OCI-LY1 (cell line): ENCODE results near the gene CNOT2.

ENCODE experiments used
- EZH2 ChIP-seq: fragments of 200-600 bp; sonication (generic), shearing (Covaris generic); IDR thresholded peaks from 2 replicates; pipeline ENCODE4 v1.8.0; 2017; ENCODE audit warnings: borderline replicate concordance, mixed run types, mild to moderate bottlenecking, antibody characterized with exemption, low read length, moderate library complexity, mixed read lengths
- TF ChIP-seq, protein P1 (sequence below): fragments of 200-600 bp; sonication (generic), shearing (Covaris generic); IDR thresholded peaks from 2 replicates; pipeline ENCODE4 v1.5.1; 2017; ENCODE audit warnings: mild to moderate bottlenecking, antibody characterized with exemption, low read length, moderate library complexity, mixed read lengths

DNA sequence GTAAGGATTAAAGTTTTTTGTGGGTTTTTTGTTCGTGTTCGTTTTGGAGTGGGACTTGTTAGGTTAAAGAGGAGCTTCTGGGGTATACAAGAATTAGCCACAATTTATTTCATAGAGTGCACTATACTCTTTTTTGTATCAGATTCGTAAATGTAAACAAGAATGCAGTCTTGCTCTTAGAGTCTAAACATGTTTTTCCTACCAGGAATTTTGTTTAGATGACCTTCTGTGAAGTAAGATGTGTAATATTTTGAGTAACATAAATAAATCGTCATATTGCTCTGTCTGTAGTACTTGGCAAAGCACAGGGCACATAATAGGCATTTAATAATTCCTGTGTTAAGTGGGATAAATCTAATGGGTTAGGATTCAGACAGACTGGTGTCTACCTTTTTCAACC lies 9.6 kb downstream of the CNOT2 start:
- TF ChIP-seq, protein P1, sequence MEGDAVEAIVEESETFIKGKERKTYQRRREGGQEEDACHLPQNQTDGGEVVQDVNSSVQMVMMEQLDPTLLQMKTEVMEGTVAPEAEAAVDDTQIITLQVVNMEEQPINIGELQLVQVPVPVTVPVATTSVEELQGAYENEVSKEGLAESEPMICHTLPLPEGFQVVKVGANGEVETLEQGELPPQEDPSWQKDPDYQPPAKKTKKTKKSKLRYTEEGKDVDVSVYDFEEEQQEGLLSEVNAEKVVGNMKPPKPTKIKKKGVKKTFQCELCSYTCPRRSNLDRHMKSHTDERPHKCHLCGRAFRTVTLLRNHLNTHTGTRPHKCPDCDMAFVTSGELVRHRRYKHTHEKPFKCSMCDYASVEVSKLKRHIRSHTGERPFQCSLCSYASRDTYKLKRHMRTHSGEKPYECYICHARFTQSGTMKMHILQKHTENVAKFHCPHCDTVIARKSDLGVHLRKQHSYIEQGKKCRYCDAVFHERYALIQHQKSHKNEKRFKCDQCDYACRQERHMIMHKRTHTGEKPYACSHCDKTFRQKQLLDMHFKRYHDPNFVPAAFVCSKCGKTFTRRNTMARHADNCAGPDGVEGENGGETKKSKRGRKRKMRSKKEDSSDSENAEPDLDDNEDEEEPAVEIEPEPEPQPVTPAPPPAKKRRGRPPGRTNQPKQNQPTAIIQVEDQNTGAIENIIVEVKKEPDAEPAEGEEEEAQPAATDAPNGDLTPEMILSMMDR, result no peak
- no peak for TF ChIP-seq EZH2
